GM21381 (cell line): ENCODE results near the gene OBP2B.
"Not testable (repeated sequence)": the region's sequence is repeated elsewhere in the genome, so short reads cannot be mapped to it uniquely, and the experiment has no call there.

ENCODE experiments used
- ATAC-seq: cut with Tn5 transposase; IDR thresholded peaks from one replicate; pipeline ENCODE4 v1.9.1; 2021; ENCODE audit warnings: mild to moderate bottlenecking, moderate library complexity; ENCODE audit not compliant: unreplicated experiment

Gene OBP2B

DNA sequence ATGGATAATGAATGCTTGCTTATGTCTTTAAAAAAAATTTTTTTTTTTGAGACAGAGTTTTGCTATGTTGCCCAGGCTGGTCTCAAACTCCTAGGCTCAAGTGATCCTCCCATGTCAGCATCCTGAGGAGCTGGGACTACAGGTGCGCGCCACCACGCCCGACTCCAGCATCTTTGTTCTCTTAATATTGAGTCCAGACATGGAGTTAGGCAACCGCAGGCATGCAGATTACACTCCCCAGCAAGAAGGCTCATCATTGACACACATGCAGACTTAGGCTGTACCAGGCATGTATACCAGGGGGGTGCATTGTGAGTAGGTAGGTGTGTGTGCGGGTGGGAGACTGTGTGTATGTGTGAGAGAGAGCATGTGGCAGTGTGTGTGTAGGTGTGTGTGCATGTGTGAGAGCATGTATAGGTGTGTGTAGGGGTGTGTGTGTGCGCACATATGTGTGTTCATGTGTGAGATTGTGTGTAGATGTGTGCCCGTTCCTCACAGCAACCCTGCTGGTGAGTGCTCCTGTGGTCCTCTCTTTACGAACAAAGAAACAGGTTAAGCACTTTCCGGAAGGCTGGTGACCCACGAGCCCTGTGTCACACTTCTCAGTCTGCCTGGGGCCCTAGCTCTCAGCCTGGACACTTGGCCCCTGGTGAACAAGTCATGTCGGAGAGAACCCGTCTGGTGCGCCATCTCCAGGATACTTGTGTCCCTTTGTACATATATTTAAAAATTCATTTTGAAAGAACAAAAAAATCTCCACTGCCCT lies 6.2 kb downstream of the OBP2B start:
- no peak for ATAC-seq

DNA sequence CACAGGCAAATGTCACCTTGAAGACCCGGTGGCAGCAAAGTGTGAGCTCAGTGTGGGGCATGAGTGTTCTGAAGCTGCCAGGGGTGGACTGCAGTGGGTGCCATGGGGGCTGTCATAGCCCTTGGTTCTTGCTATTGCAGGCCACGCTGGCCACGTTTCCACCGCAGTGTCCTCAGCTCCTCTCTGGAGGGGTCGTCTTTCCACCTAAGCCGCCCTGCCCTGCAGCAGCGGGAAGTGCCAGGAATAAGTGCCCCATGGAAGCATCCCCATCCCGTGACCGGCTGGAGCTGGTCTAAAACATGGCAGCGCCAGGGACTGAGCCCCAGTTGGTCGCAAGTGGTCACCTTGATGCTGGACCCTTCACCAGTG lies 6.9 kb downstream of the OBP2B start:
- no peak for ATAC-seq

DNA sequence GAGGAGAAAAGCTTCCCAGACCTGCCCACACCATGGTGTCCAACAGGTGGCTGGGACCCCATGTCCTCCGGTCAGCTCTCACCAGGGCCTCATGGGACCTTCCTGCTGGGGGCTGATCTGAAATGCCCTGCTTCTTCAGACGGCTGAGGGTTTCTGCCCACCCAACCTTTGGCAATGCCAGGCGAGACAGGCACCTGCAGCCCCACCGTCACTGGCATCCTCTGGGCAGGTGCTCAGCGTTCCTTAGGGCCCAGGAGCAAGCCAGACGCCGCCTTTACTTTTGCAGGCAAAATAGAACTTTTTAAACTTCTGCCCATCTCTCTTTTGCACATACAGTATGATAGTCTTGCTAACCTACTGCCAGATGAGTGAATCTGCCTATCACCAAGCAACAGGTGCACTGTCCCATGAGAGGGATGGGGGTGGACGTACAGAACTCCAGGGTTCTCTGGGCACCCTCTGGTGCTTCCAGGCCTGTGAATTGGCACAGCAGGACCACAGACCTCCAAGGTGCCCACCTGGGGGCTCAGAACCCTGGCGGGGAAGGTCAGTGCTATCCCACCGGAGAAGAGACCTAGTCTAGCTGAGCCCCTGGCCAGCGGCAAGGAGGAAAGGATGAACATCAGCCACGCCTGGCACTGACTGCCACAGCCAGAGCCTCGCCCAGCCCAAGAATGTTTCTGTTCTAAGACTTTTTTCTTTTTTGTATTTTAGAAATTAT lies 7.5 kb downstream of the OBP2B start:
- no peak for ATAC-seq

DNA sequence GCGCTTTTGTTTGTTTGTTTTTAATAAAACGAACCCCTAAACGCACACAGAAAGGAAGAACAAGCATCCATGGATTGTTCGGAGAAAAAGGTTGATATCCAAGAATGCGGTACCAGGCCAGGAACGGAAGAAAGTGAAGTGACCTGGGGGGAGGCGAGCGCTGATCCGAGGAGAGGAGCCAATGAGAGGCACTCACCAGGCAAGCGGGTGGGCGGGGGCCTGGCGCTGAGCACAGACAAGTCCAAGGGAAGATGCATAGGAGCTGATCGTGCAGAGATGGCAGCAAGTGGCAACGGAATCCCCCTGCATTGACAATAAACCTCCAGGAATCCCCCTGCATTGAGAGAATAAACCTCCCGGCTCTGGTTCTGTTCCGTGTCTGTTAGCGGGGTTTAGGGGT lies 8.4 kb downstream of the OBP2B start:
- no peak for ATAC-seq

DNA sequence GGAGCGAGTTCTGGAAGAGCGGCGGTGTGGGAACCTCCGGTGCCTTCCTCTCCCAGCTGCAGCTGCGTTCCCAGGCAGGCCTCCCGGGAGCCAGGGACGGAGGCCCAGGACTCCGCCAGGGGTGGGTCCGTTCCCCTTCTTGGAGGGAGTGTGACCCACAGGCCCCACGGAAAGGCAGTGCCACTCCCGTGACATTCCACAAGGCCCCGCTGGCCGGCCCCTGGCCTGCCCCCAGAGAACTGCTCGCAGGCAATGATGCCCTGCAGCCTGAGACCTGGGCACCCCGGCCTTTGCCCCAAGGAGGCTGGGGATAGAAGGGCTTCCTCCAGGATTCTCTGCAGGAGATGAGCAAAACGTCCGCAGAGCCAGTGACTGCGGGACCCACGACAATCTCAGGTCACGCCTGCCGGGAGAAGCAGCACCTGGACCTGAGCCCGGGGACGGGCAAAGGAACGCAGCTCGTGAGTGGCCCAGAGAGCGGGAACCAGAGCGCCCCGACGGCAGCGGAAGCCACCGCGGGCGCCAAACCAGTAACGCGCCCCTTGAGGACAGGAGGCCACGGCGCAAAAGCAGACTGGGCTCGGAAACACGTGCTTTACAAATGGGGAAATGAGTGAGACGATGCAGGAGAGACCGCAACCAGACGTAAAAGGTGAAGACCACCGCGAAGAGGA lies 9.3 kb downstream of the OBP2B start:
- no peak for ATAC-seq

DNA sequence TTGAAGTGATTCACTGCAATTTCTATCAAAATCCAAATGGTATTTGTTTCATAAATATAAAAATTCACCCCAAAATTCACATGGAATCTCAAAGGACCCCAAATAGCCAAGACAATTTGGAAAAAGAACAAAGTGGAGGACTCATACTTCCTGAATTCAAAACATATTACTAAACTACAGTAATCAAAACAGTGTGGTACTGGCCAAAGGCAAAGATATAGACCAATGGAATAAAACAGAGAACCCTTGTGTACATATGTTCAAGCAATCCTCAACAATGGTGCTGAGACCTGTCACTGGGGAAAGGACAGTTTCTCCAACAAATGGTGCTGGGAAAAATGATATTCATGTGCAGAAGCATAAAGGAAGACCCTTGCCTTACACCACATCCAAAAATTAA lies 14.0 kb downstream of the OBP2B start:
- no peak for ATAC-seq

DNA sequence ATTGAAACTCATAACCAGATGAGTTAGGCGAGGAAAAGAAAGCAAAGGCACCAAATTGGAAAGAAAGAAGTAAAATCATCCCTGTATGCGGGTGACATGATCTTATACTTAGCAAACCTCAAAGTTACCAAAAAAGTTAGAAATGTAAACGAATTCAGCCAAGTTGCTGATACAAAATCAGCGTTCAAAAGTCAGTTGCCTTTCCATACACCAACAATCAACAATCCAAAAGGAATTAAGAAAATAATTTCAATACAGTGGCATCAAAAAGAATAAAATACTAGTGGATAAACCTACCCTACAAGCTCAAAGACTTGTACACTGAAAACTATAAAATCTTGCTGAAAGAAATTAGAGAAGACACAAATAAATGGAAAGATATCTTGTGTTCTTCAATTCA lies 14.5 kb downstream of the OBP2B start:
- no peak for ATAC-seq

DNA sequence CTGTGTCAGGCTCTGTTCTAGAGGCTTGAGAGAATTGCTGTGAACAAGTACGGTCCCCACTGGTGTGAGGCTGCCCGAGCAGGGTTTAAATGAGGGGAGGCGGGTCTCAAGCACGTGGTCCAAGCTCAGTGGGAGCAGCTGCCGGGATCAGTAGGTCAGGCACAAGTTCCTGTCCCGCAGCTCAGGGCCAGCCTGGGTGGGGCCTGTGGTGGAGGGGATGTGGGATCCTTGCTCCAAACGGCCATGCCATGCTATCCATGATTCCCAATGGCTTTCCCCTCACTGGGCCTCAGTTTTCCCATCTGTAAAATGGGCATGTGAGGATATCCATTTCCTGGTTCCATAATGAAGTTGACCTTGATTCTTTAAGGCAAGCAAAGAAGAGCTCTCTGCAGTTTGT lies 17.1 kb downstream of the OBP2B start:
- no peak for ATAC-seq

DNA sequence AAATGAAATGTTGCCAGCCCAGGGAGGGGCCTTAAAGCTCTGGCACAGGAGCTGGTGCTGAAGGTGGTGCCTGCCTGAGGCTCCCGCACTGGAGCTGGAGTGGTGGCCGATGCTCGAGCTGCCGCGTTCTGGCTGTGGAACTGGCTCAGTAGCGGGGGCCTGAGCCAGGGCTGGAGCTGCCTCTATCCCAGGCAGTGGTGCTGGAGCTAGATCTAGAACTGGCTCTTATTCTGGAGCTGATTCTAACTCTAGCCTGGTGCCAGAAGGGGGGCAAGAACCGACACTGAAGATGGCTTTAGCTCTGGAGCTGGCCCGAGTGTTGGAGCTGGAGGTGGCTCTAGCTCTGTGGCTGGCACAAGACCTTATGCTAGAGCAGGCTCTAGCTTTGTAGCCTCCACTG lies 19.2 kb downstream of the OBP2B start:
- no peak for ATAC-seq

DNA sequence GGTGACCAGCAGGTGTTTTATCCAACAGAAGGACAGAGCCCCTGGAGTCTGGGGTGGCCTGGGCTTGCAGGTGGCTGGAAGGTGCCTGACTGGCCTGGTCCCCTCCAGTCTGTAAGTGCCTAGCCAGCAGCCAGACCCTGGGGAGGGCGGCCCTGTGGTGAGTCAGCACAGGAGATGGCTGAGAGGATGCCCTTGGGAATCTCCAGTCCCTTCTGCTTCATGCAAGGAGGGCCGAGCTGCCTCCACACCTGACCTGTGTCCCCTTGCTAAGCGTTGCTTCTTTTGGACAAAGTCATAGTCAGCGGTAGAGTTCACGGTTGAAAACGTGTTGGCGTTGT lies 20.2 kb downstream of the OBP2B start:
- ATAC-seq, result no peak

DNA sequence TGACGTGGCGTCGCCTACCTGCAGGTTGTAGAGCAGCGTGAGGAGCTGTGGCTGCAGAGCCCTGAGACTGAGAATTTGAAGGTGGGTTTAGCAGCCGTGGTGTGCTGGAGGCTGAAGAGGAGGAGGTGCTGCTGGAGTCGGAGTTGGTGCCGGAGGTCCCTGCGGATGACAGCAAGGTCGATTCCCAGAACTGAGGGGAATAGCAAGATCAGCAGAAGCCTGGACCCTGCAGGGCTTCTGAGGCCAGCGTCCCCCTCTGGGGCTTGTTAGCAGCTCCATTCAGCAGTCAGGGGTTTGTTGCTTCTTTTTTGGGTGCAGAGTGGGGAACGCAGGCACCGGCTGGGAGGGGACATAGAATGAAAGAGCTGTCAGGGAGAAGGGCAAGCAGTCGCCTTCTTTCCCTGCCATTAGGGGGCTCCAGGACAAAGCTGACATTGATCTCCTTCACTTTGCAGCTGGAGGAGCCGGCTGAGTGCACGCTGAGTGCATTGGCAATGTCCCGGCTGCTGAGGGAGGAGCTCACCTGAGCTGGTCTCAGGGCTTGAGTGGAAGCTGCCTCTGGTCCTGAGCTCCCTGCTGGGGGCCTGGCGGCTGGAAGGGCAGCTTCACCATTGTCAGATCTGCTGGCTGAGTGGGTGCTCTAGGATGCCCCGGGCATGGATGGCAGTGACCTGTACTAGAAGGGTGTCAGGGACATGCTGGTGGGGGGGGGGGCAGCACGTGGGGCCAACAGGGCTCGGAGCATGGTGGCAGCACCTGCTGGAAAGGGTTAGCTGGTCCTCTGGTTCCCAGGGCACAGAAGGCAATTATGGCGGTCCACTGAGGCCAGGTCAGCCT lies 20.8 kb downstream of the OBP2B start:
- no peak for ATAC-seq

DNA sequence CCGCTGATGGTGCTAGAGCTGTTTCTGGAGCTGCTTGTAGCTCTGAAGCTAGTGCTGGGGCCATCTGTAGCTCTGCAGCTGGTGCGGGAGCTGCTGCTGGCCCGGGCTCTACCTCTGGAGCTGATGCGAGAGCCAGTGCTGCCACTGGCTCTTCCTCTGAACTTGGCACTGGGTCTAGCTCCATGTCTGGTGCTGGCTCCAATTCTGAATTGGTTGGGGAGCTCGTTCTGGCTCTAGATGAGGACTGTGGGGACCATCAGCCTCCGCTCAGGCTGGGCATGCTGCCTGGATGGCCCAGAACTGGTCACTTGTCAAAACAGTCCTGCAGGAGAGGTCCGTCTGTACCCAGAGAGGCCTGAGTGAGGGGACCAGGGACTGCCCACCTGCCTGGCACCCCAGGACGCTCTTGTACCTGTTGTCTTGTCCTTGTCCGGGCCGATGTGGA lies 21.5 kb downstream of the OBP2B start:
- ATAC-seq, result no peak

DNA sequence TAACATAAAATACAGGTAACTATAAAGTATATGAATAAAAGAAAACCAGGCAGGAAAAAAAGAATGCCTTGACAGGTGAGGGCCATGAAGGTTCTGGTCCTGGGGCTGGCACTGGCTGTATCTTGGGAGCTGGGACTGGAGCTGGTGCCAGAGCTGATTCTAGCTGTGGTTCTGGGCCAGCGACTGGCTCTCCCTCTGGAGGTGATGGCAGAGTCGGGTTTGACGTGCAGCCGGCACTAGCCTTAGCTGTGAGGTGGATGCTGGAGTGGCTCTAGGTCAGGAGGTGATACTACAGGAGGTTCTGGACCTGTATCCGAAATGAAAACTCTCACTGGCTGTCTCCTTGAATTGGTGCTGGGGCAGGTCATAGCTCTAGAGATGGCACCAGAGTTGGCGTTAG lies 22.3 kb downstream of the OBP2B start:
- ATAC-seq, result no peak

DNA sequence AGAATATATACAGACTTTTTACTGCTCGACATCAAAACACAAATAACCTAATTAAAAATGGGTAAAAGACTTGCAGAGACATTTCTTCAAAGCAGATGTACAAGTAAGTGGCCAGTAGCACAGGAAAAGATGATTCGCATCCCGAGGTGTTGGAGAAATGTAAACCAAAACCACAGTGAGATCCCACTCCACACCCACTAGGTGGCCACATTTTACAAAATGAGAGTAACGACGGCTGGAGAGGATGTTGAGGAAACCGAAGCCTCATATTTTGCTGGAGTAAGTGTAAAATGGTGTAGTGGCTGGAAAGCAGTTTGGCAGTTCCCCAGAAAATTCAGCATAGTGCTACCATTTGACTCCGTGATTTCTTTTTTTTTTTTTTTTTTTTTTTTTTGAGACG lies 24.1 kb downstream of the OBP2B start:
- no peak for ATAC-seq

DNA sequence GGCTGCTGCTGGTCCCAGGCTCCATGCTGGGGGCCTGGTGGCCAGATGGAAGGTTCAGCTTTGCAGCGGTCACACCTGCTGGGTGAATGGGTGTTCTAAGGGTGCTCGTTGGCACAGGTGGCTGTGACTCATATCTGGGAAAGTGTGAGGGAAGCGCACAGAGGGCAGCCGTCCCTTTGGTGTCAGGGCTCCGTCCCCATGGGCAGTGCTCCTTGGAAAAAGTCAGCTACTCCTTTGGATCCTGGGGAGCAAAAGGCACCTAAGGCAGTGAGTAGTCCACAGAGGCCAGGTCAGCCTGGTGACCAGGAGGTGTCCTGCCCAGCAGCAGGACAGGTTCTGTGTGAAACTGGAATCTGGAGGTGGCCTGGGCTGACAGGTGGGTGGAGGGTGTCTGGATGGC lies 26.9 kb downstream of the OBP2B start:
- ATAC-seq, result no peak

DNA sequence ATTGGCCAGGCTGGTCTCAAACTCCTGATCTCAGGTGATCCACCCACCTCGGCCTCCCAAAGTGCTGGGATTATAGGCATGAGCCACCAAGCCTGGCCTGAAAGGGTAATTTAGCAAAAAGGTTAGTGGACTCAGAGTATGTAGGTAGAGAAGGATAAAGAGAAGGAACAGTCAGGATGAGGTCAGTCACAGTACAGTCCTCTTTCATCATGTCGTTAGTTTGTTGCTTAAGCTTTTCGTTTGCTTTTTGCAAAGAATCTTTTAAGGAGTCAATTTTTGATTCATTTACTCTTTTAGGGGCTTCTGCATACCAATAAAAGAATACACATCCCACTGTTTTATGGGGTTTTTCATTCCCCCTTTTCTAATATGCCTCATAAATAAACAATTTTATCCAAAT lies 27.5 kb downstream of the OBP2B start:
- ATAC-seq, result no peak

DNA sequence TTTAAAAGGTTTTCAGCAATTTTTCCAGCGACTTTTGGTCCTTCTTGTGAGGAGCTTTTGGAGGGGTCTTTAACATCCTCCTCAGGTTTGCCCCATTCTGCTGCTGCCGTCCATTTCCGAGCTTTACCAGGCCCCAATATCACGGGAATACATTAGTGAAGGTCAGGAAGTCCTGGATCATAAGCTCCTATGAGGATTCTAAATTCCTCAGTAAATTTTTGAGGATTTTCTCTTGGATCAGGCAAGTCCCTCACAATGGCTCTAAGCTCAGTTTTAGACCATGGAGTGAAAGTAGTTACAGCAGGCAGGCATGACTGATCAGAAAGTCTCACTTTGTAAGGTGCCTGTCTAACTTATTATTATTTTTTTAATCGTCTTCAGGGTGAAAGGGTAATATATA lies 28.1 kb downstream of the OBP2B start:
- ATAC-seq, result no peak

DNA sequence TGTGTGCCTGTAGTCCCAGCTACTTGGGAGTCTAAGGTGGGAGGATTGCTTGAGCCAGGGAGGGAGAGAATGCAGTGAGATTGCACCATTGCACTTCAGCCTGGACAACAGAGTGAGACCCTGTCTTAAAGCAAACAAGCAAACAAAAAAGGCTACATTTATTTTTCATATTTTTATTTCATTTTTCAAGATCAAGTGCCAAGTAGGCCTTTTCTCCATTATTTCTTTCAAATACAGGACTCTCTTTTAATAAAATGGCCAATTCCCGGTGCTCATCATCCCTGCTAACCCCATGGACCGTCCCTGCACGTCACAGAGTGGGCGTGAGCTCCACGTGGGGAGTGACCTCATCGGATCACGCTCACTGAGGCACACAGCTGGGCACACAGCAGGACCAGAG lies 36.0 kb downstream of the OBP2B start:
- ATAC-seq, result no peak

DNA sequence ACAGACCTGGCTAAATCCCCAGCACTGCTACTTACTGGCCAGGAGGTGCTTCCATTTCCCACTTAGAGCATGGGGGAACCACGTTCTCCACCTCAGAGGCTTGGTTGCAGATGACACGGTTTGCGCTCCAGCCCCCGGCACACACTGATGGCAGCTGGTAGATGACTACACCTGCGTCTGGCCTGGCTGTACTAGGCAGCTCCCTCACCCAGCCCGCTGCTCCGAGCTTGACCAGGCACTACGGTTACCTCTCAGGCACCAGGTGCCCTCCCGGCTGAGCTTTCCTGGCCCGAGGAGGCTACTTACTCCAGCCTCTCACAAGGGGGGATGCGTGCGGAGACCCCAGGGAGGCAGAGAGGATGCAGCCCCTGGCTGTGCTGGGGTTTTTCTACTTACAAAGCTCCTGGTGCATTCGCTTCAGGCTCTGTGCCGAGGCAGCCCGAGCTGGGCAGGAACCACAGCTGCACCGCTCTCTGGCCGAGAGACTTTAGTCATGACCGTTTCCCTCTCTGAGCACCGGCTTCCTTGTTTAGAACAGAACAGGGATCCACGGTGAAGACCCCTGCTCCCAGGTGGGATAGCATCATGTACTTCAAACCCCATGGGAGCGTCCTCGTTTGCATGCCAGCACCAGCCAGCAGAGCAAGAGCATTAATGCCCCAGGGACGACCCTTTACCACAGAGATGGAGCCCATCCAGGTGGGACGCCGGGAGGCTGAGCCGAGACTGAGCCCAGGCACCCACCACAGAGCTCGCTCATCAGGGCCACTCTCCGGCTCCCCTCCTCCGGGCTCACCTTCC lies 37.7 kb downstream of the OBP2B start:
- ATAC-seq, result no peak

DNA sequence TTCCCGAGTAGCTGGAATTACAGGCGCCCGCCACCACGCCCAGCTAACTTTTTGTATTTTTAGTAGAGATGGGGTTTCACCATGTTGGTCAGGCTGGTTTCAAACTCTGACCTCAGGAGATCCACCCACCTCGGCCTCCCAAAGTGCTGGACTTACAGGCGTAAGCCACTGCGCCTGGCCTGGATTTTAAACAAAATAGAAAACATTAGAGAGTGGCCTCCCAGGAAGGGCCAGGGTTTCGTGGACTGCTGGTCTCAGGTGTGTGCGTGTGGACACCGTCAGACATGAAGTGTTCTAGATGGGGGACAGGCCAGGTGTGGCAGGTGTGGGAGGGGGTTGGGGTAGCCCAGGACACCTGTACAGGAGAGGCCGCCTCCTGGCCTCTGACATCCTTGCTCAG lies 38.3 kb downstream of the OBP2B start:
- ATAC-seq, result no peak

DNA sequence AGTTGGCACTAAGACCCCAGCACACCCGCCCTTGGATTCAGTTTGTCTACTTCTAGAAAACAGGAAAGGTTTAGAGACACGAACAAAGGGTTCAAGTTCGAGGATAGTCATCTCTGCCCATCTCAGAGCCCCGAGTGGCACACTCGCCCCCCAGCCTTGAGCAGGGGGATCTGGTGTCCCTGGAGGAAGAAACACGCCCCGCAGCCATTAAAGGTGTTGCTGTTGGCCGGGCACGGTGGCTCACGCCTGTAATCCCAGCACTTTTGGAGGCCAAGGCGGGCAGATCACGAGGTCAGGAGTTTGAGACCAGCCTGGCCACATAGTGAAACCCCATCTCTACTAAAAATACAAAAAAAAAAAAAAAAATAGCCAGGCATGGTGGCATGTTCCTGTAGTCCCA lies 39.4 kb downstream of the OBP2B start:
- not testable (repeated sequence) for ATAC-seq
